ENCODE results near the gene RPP14. TPM values are rescaled to one million over a fixed set of nuclear protein-coding genes. Genes with fewer than 3 reads are reported as not detected.

Gene RPP14
- total RNA-seq, 1 experiment from 2014 or later, result 15.3 TPM

GRCh38 chr3:58291671-58292338, 14.2 kb upstream of the RPP14 start:
- no peak for DNase-seq (ENCODE audit: low read depth)

DNA sequence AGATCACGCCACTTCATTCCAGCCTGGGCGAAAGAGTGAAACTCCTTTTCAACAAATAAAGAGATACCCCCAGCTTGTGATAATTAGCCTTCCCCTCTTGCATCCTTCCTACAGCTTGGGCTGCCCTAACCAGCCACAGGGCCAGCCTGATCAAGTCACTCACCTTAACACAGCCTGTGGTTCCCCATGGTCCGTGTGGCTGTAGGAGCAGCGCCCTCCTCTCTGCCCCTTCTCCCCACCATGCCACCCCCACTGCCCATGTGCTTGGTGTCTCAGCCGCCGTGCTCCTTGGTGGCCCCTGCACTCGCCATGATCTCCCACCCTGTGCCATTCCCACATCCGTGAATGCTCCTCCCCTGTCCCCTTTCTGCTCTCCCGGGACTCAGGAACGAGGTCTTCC, 13.2 kb upstream of the RPP14 start:
- DNase-seq (ENCODE audit: low read depth), result no peak

DNA sequence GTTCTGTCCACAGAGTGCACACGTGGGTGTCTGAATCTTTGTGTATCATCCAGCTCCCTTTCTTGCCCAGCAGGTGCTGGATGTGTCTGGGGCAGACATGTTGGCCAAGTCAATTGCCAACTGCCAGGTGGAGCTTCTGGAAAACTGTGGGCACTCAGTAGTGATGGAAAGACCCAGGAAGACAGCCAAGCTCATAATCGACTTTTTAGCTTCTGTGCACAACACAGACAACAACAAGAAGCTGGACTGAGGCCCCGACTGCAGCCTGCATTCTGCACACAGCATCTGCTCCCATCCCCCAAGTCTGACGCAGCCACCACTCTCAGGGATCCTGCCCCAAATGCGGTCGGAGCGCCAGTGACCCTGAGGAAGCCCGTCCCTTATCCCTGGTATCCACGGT, 12.5 kb upstream of the RPP14 start:
- no peak for DNase-seq (ENCODE audit: low read depth)

- DNase-seq (ENCODE audit: low read depth), result peak; percentile 36
Measured at GRCh38 chr3:58296269-58296668, 9.8 kb upstream of the RPP14 start.

GRCh38 chr3:58296843-58297242, 9.2 kb upstream of the RPP14 start:
- no peak for DNase-seq (ENCODE audit: low read depth)

DNA sequence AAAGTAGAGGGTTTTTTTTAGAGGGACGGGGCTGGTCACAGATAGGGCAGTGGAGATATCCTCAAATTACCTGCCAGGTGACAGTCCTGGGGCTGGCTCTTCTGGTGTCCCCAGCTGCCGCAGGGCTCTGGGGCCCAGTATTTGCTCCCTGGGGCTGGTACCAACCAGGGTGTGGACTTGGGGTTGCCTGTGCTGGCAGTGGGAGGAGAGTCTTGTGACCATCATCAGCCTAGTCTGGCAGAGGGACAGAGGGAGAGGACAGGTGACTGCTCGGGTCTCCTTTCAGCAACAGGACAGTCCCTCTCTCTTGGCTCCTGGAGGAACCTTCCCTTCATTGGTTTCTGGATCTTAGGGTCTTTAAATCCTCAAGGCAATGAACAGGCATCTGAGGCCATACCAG, 7.9 kb upstream of the RPP14 start:
- DNase-seq (ENCODE audit: low read depth), result no peak

DNA sequence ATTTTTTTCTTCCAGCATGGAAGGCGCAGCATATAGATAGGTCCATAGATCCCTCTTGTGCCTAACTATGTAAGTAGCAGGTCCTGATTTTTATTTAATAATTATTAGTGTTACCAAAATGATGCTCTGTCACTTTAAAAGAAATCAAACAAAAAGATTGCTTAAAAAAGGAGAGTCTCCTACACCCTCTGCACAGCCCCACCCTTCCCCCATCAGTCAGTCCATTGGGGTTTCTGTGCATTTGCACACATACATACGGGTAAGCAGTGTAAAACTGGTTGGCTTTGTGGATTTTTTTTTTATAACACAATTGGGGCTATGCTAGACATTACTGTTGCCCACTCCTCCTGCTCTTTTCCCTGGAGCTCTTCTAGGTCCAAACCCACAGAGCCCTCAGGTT, 7.0 kb upstream of the RPP14 start:
- DNase-seq (ENCODE audit: low read depth), result no peak

DNA sequence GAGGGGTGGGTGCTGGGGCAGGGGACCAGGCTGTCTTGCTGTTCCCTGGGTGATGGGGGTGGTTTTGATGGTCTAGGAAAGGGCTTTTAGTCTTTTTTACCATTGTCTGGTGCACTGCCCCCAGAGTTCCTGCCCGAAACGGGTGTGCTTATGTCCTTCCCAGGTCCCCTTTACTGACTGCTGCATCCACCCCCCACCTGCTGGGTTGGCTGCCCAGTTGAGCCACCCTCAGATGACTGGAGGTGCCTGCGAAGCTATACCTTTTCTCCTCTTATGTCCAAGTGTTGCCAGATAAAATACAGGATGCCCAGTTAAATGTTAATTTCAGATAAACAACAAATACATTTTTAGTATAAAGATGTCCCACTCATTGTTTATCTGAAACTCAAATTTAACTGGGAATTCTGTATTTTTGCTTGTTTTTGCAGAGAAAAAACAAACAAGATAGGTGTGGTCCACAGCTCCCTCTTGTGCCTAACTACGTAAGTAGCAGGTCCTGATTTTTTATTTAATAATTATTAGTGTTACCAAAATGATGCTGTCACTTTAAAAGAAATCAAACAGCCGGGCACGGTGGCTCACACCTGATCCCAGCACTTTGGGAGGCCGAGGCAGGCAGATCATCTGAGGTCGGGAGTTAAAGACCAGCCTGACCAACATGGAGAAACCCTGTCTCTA, 6.1 kb upstream of the RPP14 start:
- peak; percentile 41 for DNase-seq (ENCODE audit: low read depth)

DNA sequence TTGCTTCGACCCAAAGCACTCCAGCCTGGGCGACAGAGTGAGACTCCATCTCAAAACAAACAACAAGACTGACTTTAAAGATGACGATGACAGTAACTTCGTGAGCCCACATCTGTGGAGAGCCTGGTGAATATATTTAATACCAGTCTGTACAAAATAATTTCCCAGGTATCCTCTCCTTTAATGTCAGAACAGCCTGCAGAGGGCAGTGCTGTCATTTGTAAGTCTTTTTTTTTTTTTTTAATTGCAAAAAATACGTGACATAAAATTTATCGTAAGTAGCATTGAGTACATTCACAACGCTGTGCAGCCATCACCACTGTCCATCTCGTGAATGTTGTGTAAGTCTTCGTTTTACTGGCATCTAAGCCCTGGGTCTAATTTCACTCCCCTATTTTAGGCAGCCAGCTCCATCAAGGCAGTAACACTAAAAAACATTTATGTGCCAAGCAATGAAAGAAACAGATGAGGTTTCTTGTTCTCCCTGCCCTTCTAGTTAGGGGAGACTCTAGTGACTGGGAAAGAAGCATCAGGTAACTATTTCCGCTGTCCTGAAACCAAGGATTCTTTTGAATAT, 1.7 kb downstream of the RPP14 start:
- DNase-seq (ENCODE audit: low read depth), result peak; percentile 64

DNA sequence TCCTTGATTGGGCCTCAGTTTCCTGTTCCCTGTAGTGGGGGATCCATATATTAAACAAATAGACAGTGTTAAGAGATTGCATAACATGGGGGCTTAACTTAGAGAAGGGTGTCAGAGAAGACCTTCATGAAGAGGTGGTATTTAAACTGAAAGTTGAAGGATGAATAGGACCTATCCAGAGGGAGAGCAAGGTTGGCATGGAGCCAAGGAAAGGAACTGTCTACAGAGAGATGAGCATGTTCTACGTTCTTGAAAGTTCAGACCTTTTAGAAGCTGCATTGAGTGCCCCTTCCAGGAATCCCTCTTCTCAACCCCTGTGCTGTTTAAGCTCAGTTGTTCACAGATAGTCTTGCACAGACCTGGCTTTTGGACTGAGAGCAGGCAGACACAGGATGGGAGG, 2.7 kb downstream of the RPP14 start:
- no peak for DNase-seq (ENCODE audit: low read depth)

GRCh38 chr3:58317811-58318210, 11.8 kb downstream of the RPP14 start:
- DNase-seq (ENCODE audit: low read depth), result no peak

DNA sequence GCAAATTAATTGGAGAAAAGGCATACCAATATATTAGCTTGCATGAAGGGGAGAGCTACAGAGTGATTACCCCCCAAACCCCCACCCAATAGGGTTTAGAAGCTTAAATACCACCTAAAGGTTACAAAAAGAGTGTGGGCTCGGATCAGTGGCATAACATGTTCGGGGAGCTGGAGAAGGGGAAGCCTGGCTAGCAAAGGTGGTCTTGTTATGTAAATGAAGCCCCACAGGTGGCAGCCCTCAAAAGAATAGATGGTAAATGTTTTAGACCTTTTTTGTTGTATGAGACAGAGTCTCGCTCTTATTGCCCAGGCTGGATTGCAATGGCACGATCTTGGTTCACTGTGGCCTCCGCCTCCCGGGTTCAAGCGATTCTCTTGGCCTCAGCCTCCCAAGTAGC, 15.7 kb downstream of the RPP14 start:
- DNase-seq (ENCODE audit: low read depth), result no peak

- DNase-seq (ENCODE audit: low read depth), result no peak
Measured at GRCh38 chr3:58322793-58323192, 16.7 kb downstream of the RPP14 start.

DNA sequence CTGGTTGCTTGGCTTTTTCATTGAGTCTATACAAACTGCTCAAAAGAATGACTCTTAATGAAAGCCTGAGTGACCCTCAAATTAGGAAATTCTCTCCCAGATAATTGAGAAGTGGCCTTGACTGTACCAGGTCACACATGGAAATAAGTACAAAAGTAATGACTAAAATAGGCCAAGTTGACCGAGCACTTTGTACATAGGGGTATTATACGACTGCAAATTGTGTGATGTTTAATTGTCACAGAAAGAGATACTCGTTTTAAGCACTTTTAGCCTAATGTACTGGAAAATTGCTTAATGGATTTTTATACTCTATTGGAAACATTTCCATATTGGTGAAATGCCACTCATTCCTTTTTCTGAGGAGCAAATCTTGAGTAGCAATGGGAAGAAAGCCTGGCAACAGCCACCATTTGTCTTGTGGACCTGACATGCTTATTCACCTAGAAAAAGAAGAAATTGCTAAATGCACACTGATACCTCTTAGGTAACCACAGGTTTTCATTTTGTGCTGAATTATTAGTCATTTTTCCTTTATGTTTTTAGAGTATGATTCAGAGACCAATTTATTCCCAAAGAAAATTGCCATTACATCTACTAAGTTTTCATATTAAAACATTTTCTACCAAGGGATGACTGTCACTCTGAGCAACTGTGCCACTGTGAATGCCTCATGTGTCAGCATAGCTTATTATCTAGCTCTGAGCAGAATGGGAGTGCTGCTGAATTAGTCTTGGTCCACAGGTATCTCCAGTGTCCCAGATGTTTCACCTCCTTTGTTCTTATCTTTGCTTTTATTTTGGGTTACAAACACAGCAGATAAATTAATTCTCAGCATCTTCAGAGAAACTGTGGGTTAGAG, 17.7 kb downstream of the RPP14 start:
- no peak for DNase-seq (ENCODE audit: low read depth)

DNA sequence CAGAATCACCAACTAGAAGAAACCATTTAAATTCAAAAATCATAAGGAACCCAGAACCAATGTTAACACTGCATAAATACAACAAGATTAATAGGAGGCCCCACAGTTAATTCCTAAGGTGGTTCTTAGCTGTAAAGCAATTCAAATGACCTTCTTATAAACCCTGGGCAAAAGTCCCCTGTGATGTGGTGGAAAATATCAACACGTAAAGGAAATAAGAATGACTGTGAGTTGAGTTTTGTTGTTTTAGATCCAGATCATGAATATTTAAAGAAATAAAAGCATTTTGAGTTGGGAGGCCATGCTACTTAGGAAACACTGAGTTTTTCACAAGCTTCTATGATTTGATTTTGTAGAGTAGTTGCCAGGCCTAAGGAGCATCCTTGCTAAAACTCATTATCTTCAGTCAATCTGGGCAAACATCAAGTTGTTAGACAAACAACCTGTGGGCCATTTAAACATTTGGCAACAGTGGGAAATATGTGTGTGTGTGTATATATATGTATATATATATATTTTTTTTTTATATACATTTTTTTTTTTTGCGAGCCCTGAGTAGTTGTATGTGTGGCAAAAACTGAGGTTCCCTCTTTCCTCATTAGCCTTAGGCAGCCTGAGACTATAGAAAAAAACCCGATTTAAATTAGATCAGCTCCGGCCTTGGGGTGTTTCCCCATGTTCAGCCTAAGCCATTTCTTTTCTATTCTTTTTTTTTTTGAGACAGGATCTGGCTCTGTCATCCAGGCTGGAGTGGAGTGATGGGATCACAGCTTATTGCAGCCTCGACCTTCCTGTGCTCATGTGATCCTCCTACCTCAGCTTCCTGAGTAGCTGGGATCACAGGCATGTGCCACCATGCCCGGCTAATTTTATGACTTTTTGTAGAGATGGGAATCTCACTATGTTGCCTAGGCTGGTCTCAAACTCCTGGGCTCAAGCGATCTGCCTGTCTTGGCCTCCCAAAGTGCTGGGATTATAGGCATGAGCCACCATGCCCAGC, 18.6 kb downstream of the RPP14 start:
- no peak for DNase-seq (ENCODE audit: low read depth)

DNA sequence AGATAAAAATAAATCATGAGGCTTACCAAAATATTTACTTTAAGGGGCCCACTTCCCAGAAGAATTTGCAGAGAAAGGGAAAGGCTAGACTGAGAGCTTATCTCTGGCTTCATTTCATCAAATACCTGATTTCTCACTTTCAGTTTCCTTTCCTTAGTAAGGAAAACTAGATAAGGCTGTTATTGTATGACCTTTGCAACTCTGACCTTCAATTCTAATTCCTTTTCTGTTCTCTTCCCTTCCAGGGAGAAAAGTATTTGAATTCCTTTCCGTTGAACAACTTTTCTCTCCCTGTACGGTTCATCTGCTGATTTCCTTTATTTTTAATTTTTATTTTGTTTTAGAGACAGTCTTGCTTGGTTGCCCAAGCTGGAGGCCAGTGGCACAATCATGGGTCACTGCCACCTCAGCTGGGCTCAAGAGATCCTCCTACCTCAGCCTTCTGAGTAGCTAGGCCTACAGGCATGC, 19.5 kb downstream of the RPP14 start:
- DNase-seq (ENCODE audit: low read depth), result no peak

GRCh38 chr3:58326267-58326900, 20.3 kb downstream of the RPP14 start:
- DNase-seq (ENCODE audit: low read depth), result no peak

- no peak for DNase-seq (ENCODE audit: low read depth)
Measured at GRCh38 chr3:58329150-58329921, 23.3 kb downstream of the RPP14 start.

GRCh38 chr3:58329922-58330413, 23.9 kb downstream of the RPP14 start:
- DNase-seq (ENCODE audit: low read depth), result no peak

All from RPMI7951 (cell line).